ENCODE data around the gene GPX2. TPM values are rescaled to one million over a fixed set of nuclear protein-coding genes. Genes with fewer than 3 reads are reported as not detected.

The GPX2 gene
- not detected in 2 replicates for total RNA-seq (2012; rRNA removed)
- not detected in 2 replicates for polyA plus RNA-seq (2012; rRNA removed)
- polyA plus RNA-seq (2012; cell fraction: cytosol; rRNA removed) = not detected in 2 replicates
- 0.30 TPM in 1 of 2 replicates, not detected in the other for polyA plus RNA-seq (2012; cell fraction: nucleus; rRNA removed; ENCODE audit: low replicate concordance)
- percentile 14 among the genes with signal in this experiment for Bru-seq, nascent RNA
- BruChase-seq, experiment 1, labeled RNA remaining after a 6-hour chase = not detected
- BruChase-seq, experiment 2, labeled RNA remaining after a 2-hour chase = not detected
- long read RNA-seq = 0 reads

DNA sequence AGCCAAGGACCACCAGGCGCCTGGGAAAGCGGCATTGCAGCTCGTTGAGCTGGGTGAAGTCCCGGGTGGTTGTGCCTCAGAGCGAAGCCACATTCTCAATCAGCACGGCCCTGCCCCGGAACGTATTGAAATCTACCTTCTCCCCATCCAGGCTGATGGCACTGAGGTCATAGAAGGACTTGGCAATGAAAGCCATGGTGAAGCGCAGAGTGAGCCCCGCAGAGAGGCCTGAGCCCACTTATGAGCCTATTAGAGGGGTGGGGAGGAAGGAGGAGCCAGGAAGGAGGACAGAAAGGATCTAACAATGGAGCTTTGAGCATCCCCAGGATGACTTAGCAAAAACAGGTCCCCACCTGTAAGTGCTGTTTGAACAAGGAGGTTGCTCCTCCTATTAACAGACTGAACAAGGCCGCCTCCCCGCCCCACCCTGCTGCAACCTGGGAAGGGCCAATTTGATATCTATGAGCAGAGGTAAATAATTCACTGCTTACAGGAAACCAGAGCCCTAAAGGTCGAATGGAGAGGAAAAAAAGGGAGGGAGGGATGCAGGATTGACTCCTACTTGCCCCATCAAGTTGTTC lies at the start of gene GPX2:
GPX2 (minus strand) TSS at position 215 of the 581 bp plus-strand sequence; CDS start at position 196, 19 bp downstream.
- H2BK120ac ChIP-seq (ENCODE audit: low read depth, low read length) = no peak within 1 kb of the TSS
- 97% methylated on average over 4 of the region's 13 CpGs; no CpG with 5 or more reads in 1 of the 2 experiments for WGBS, 2 experiments (ENCODE audit: extremely low coverage in 2 of 2, insufficient read length in 1 of 2)
- no peak within 1 kb of the TSS for H3K9ac ChIP-seq (ENCODE audit: low read depth, low read length)
- no peak within 1 kb of the TSS for H4K5ac ChIP-seq (ENCODE audit: low read depth, low read length)
- no peak within 1 kb of the TSS for H3K27ac ChIP-seq (ENCODE audit: insufficient read depth, low read length)
- no peak within 1 kb of the TSS for H2AFZ ChIP-seq (replicated peaks; ENCODE audit: low read length, poor library complexity)
- peaks cover 18% of the 10 kb centered on the region for H3K36me3 ChIP-seq (ENCODE audit: control insufficient read depth, insufficient read depth, low read length)
- H4K8ac ChIP-seq (ENCODE audit: low read depth in 2 of 2, low read length in 2 of 2) = no peak within 1 kb of the TSS
- H3K18ac ChIP-seq (ENCODE audit: low read depth, low read length) = no peak within 1 kb of the TSS
- TF ChIP-seq RFX5 (IDR thresholded peaks at IDR 0.05; ENCODE audit: low read depth, low read length) = no peak
- TF ChIP-seq, protein P1, sequence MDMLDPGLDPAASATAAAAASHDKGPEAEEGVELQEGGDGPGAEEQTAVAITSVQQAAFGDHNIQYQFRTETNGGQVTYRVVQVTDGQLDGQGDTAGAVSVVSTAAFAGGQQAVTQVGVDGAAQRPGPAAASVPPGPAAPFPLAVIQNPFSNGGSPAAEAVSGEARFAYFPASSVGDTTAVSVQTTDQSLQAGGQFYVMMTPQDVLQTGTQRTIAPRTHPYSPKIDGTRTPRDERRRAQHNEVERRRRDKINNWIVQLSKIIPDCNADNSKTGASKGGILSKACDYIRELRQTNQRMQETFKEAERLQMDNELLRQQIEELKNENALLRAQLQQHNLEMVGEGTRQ (IDR thresholded peaks at IDR 0.05; ENCODE audit: low read depth, low read length) = no peak
- intact Hi-C loops (cut with micrococcal nuclease) = no loop called here
- no peak within 1 kb of the TSS for H4K91ac ChIP-seq (ENCODE audit: insufficient read depth, low read depth, low read length)
- no TSS peak for BruUV-seq (replicated peaks)
- no peak within 1 kb of the TSS for H2AK9ac ChIP-seq (replicated peaks; ENCODE audit: low read depth, low read length, poor library complexity)
- no peaks in the 10 kb centered on the region for H3K27me3 ChIP-seq (ENCODE audit: control insufficient read depth, insufficient read depth, low read length)
- H2AK5ac ChIP-seq (ENCODE audit: low read depth, low read length) = no peak within 1 kb of the TSS
- no peak within 1 kb of the TSS for H3K4ac ChIP-seq (ENCODE audit: low read depth, low read length)
- peaks cover 0 to 3% of the 10 kb centered on the region in 2 experiments; a peak in 1 of 4 replicates for H3K79me1 ChIP-seq (ENCODE audit: low read depth in 1 of 2, low read length in 2 of 2)
- no peaks in the 10 kb centered on the region; the same call in 1 of the 2 replicates for H4K20me1 ChIP-seq (ENCODE audit: insufficient read depth, low read length)
- dilution Hi-C loops (cut with HindIII; ENCODE audit: low sequenced_read_pairs, unreplicated experiment) = no loop called here
- H3K4me1 ChIP-seq (ENCODE audit: control insufficient read depth, insufficient read depth, low read length) = no peaks in the 10 kb centered on the region
- H3K9me3 ChIP-seq (ENCODE audit: control insufficient read depth, insufficient read depth, low read length) = no peaks in the 10 kb centered on the region
- H3K14ac ChIP-seq (replicated peaks; ENCODE audit: low read depth, low read length) = no peak within 1 kb of the TSS
- no peak within 1 kb of the TSS for H2BK20ac ChIP-seq (ENCODE audit: low read depth, low read length)
- ChIA-PET POLR2A (ENCODE audit: unreplicated experiment) (no interaction called here), CTCF (no interaction called here)
- no peak within 1 kb of the TSS for H2BK15ac ChIP-seq (ENCODE audit: low read depth, low read length)
- H3K23ac ChIP-seq (ENCODE audit: low read depth, low read length) = no peak within 1 kb of the TSS
- ATAC-seq (ENCODE audit: low read depth) = no peak
- no peak within 1 kb of the TSS for H2BK5ac ChIP-seq (ENCODE audit: low read depth, low read length, poor library complexity, severe bottlenecking)
- no peak within 1 kb of the TSS for H3K4me3 ChIP-seq (ENCODE audit: insufficient read depth, low read depth, low read length)
- DNase-seq = no peak
- in situ Hi-C loops (cut with MboI; ENCODE audit: low sequenced_read_pairs) = no loop called here
- H3K9me1 ChIP-seq (ENCODE audit: insufficient read depth, low read length) = peaks cover 4% of the 10 kb centered on the region; the same call in 1 of the 2 replicates
- no peak within 1 kb of the TSS for H3K4me2 ChIP-seq (ENCODE audit: low read depth, low read length)
- no peak within 1 kb of the TSS for H3K56ac ChIP-seq (ENCODE audit: extremely low read depth, insufficient read depth, low read length)
